Activated naive CD8-positive, alpha-beta T cell treated with anti-CD3 and anti-CD28 coated beads for 36 hours (primary cell): Measurements from ENCODE around the gene ZNF423. TPM values are rescaled to one million over a fixed set of nuclear protein-coding genes. Genes with fewer than 3 reads are reported as not detected.

Source experiments
- DNase-seq: peaks from one replicate; pipeline ENCODE4 v3.0.0; 2021
- H3K27ac Mint-ChIP-seq: one replicate; pipeline ENCODE4 v1.8.0; 2022; ENCODE audit warnings: mild to moderate bottlenecking, moderate library complexity, mixed read lengths
- H3K27me3 Mint-ChIP-seq: one replicate; pipeline ENCODE4 v1.8.0; 2022; ENCODE audit warnings: mild to moderate bottlenecking, mixed read lengths
- H3K36me3 Mint-ChIP-seq: one replicate; pipeline ENCODE4 v1.8.0; 2021; ENCODE audit warnings: mild to moderate bottlenecking, mixed read lengths
- H3K4me1 Mint-ChIP-seq: one replicate; pipeline ENCODE4 v1.8.0; 2021; ENCODE audit warnings: mixed read lengths
- H3K4me3 Mint-ChIP-seq: one replicate; pipeline ENCODE4 v1.8.0; 2022; ENCODE audit warnings: mild to moderate bottlenecking, moderate library complexity, mixed read lengths
- H3K9me3 Mint-ChIP-seq: one replicate; pipeline ENCODE4 v1.8.0; 2022; ENCODE audit warnings: mixed read lengths
- total RNA-seq, 2 experiments: library from RNA; stranded (reverse); gene quantifications; one replicate each; pipeline ENCODE4 v1.2.3, GENCODE V29; 2021

ZNF423 gene
- total RNA-seq, 2 experiments from 2014 or later: not detected

GRCh38 chr16:49625311-49626065, 230.4 kb downstream of the ZNF423 start:
- no peak for DNase-seq
- no peak overlapping the region for H3K27ac Mint-ChIP-seq
- H3K4me1 Mint-ChIP-seq: no peaks in the 10 kb centered on the region
- no peaks in the 10 kb centered on the region for H3K27me3 Mint-ChIP-seq
- no peaks in the 10 kb centered on the region for H3K9me3 Mint-ChIP-seq
- no peak overlapping the region for H3K4me3 Mint-ChIP-seq
- no peaks in the 10 kb centered on the region for H3K36me3 Mint-ChIP-seq

GRCh38 chr16:49623501-49624266, 232.2 kb downstream of the ZNF423 start:
- Mint-ChIP-seq H3K27ac (no peak overlapping the region), H3K9me3 (no peaks in the 10 kb centered on the region), H3K4me1 (no peaks in the 10 kb centered on the region), H3K36me3 (no peaks in the 10 kb centered on the region), H3K27me3 (no peaks in the 10 kb centered on the region), H3K4me3 (no peak overlapping the region)
- no peak for DNase-seq

- H3K36me3 Mint-ChIP-seq: no peaks in the 10 kb centered on the region
- no peak for DNase-seq
- H3K27ac Mint-ChIP-seq: no peak overlapping the region
- no peak overlapping the region for H3K4me3 Mint-ChIP-seq
- no peaks in the 10 kb centered on the region for H3K9me3 Mint-ChIP-seq
- no peaks in the 10 kb centered on the region for H3K27me3 Mint-ChIP-seq
- no peaks in the 10 kb centered on the region for H3K4me1 Mint-ChIP-seq
Measured at GRCh38 chr16:49622421-49623402, 233.2 kb downstream of the ZNF423 start.

GRCh38 chr16:49622084-49622390, 233.9 kb downstream of the ZNF423 start:
- H3K4me3 Mint-ChIP-seq: no peak overlapping the region
- H3K27me3 Mint-ChIP-seq: no peaks in the 10 kb centered on the region
- no peaks in the 10 kb centered on the region for H3K36me3 Mint-ChIP-seq
- no peak overlapping the region for H3K27ac Mint-ChIP-seq
- no peaks in the 10 kb centered on the region for H3K9me3 Mint-ChIP-seq
- no peak for DNase-seq
- H3K4me1 Mint-ChIP-seq: no peaks in the 10 kb centered on the region

- no peaks in the 10 kb centered on the region for H3K27me3 Mint-ChIP-seq
- no peak overlapping the region for H3K4me3 Mint-ChIP-seq
- H3K4me1 Mint-ChIP-seq: no peaks in the 10 kb centered on the region
- H3K36me3 Mint-ChIP-seq: no peaks in the 10 kb centered on the region
- no peak overlapping the region for H3K27ac Mint-ChIP-seq
- no peaks in the 10 kb centered on the region for H3K9me3 Mint-ChIP-seq
- no peak for DNase-seq
Measured at GRCh38 chr16:49621241-49622083, 234.4 kb downstream of the ZNF423 start.

GRCh38 chr16:49620869-49621240, 235.1 kb downstream of the ZNF423 start:
- H3K4me3 Mint-ChIP-seq: no peak overlapping the region
- no peaks in the 10 kb centered on the region for H3K4me1 Mint-ChIP-seq
- no peaks in the 10 kb centered on the region for H3K36me3 Mint-ChIP-seq
- H3K27me3 Mint-ChIP-seq: no peaks in the 10 kb centered on the region
- no peak for DNase-seq
- no peaks in the 10 kb centered on the region for H3K9me3 Mint-ChIP-seq
- H3K27ac Mint-ChIP-seq: no peak overlapping the region

- DNase-seq: no peak
- Mint-ChIP-seq H3K36me3 (no peaks in the 10 kb centered on the region), H3K9me3 (no peaks in the 10 kb centered on the region), H3K4me1 (no peaks in the 10 kb centered on the region), H3K27me3 (no peaks in the 10 kb centered on the region), H3K27ac (no peak overlapping the region), H3K4me3 (no peak overlapping the region)
Measured at GRCh38 chr16:49620158-49620868, 235.6 kb downstream of the ZNF423 start.

GRCh38 chr16:49619811-49620157, 236.1 kb downstream of the ZNF423 start:
- Mint-ChIP-seq H3K9me3 (no peaks in the 10 kb centered on the region), H3K27me3 (no peaks in the 10 kb centered on the region), H3K36me3 (no peaks in the 10 kb centered on the region), H3K27ac (no peak overlapping the region), H3K4me3 (no peak overlapping the region), H3K4me1 (no peaks in the 10 kb centered on the region)
- no peak for DNase-seq

- Mint-ChIP-seq H3K27ac (no peak overlapping the region), H3K27me3 (no peaks in the 10 kb centered on the region), H3K36me3 (no peaks in the 10 kb centered on the region), H3K4me1 (no peaks in the 10 kb centered on the region), H3K9me3 (no peaks in the 10 kb centered on the region), H3K4me3 (no peak overlapping the region)
- DNase-seq: no peak
Measured at GRCh38 chr16:49618955-49619354, 237.0 kb downstream of the ZNF423 start.

- no peaks in the 10 kb centered on the region for H3K36me3 Mint-ChIP-seq
- DNase-seq: no peak
- no peaks in the 10 kb centered on the region for H3K27me3 Mint-ChIP-seq
- H3K27ac Mint-ChIP-seq: no peak overlapping the region
- H3K9me3 Mint-ChIP-seq: no peaks in the 10 kb centered on the region
- no peaks in the 10 kb centered on the region for H3K4me1 Mint-ChIP-seq
- H3K4me3 Mint-ChIP-seq: no peak overlapping the region
Measured at GRCh38 chr16:49617710-49618330, 238.1 kb downstream of the ZNF423 start.

GRCh38 chr16:49617016-49617629, 238.8 kb downstream of the ZNF423 start:
- DNase-seq: no peak
- Mint-ChIP-seq H3K4me1 (no peaks in the 10 kb centered on the region), H3K27ac (no peak overlapping the region), H3K27me3 (no peaks in the 10 kb centered on the region), H3K9me3 (no peaks in the 10 kb centered on the region), H3K4me3 (no peak overlapping the region), H3K36me3 (no peaks in the 10 kb centered on the region)

- no peak for DNase-seq
- H3K27me3 Mint-ChIP-seq: no peaks in the 10 kb centered on the region
- no peaks in the 10 kb centered on the region for H3K4me1 Mint-ChIP-seq
- H3K9me3 Mint-ChIP-seq: no peaks in the 10 kb centered on the region
- no peak overlapping the region for H3K27ac Mint-ChIP-seq
- H3K4me3 Mint-ChIP-seq: no peak overlapping the region
- no peaks in the 10 kb centered on the region for H3K36me3 Mint-ChIP-seq
Measured at GRCh38 chr16:49615576-49615975, 240.3 kb downstream of the ZNF423 start.

GRCh38 chr16:49610983-49611382, 244.9 kb downstream of the ZNF423 start:
- Mint-ChIP-seq H3K9me3 (no peaks in the 10 kb centered on the region), H3K27me3 (peaks cover 22% of the 10 kb centered on the region), H3K4me3 (no peak overlapping the region), H3K4me1 (no peaks in the 10 kb centered on the region), H3K27ac (no peak overlapping the region), H3K36me3 (no peaks in the 10 kb centered on the region)
- no peak for DNase-seq
